Thyroid gland (tissue), 4 donors: ENCODE results near the gene PLCG1. TPM values are rescaled to one million over a fixed set of nuclear protein-coding genes. Genes with fewer than 3 reads are reported as not detected.
A peak's percentile ranks its signal among the peaks of the same experiment; 100 is the strongest.

Source experiments
- DNase-seq, 2 donors: peaks; one replicate each; pipeline ENCODE4 v3.0.0-alpha.2; 2019
- H3K27ac ChIP-seq, 3 donors: fragments of 200-600 bp; sonication (generic); 1 replicate in 2 of 3; 2 replicates in 1 of 3; pipeline ENCODE4 v1.5.1; 2016 to 2019; ENCODE audit warnings: mild to moderate bottlenecking in 1 of 3, moderate library complexity in 1 of 3
- H3K27me3 ChIP-seq: fragments of 200-600 bp; sonication (generic); one replicate; pipeline ENCODE4 v1.5.1; 2019
- H3K36me3 ChIP-seq, 2 donors: fragments of 200-600 bp; sonication (generic); one replicate each; pipeline ENCODE4 v1.5.1; 2016 to 2019
- H3K4me1 ChIP-seq, 2 donors: fragments of 200-600 bp; sonication (generic); one replicate each; pipeline ENCODE4 v1.5.1; 2017 to 2019
- H3K4me3 ChIP-seq, 3 donors: fragments of 200-600 bp; sonication (generic); replicated peaks in 1 of 3; 1 replicate in 2 of 3; 2 replicates in 1 of 3; pipeline ENCODE4 v1.5.1; 2016; ENCODE audit warnings: mild to moderate bottlenecking in 1 of 3
- H3K9me3 ChIP-seq: fragments of 200-600 bp; sonication (generic); one replicate; pipeline ENCODE4 v1.5.1; 2017
- CTCF ChIP-seq, 6 experiments: fragments of 200-600 bp in 3 of 6; fragments of 450-650 bp in 3 of 6; sonication (generic) in 3 of 6; IDR thresholded peaks; one replicate each; pipeline ENCODE4 v1.5.1; 2016 to 2019; ENCODE audit warnings: antibody characterized with exemption in 6 of 6, mild to moderate bottlenecking in 2 of 6, inconsistent platforms in 1 of 6, moderate library complexity in 1 of 6
- POLR2A ChIP-seq, 2 donors: fragments of 450-650 bp; IDR thresholded peaks; one replicate each; pipeline ENCODE4 v1.6.1; 2017; ENCODE audit warnings: antibody characterized with exemption in 2 of 2, mild to moderate bottlenecking in 2 of 2, moderate library complexity in 1 of 2
- WGBS, 2 donors: methylation state at CpG; one replicate each; pipeline ENCODE4 v1.1.5; 2017; 5-methylcytosine and 5-hydroxymethylcytosine counted together
- intact Hi-C: fragments of 100-400 bp; cut with DNase I; formaldehyde crosslinking; loops from one replicate; pipeline ENCODE4 v1.15.1; 2023
- total RNA-seq, 4 donors: library from RNA; depleted of rRNA; stranded (reverse); fragments of >200 nt; gene quantifications; one replicate each; pipeline ENCODE4 v1.2.3, GENCODE V29; 2016

PLCG1 gene
- total RNA-seq, 4 donors from 2014 or later: 146 to 252 (median 164) TPM

DNA sequence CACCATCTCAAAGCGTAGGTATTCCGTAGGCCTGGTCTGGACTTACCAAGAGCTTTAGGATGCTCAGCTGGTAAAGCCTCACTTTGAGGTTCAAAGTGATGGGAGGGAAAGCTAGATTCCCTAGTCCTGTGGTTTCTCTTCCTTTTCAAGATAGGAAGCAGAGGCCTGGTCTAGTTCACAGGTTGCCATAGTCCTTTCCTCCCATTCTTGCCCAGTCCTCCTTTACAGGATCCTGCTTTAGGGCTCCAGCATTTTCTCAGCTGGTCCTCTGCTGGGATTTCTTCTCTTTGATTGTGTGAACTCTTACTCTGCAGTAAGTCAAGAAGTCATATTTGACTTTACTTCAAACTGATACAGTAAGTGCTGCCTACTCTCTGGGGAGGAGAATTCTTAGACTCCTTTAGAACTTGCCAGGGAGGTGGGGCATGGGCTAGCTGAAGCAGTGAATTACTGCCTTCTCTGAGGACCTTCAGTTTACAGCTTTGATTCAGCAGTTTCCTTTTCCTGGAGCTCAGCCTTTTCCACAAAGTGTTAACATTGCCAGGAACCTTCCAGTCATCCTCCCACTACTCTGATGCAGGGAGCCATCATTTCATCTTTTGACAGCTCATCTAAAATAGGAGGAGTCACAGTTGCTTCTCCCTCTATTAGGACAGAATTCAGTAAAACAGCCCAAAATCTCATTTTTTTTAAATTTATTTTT is 42.8 kb upstream of the PLCG1 start:
- no peak for TF ChIP-seq CTCF (IDR thresholded peaks at IDR 0.05)
- no peak for TF ChIP-seq POLR2A (IDR thresholded peaks at IDR 0.05)
- H3K36me3 ChIP-seq: peaks cover 31 to 55% of the 10 kb centered on the region in 2 donors
- intact Hi-C loops: loop anchor here (5.0 kb wide), 1 partner anchor 127 kb away; no protein-coding TSS in a partner anchor
- WGBS, 2 donors: 95 to 100% methylated on average over 2 of the region's 2 CpGs
- no peak for DNase-seq
- H3K4me1 ChIP-seq: no peaks in the 10 kb centered on the region
- no peaks in the 10 kb centered on the region for H3K9me3 ChIP-seq
- H3K27me3 ChIP-seq: no peaks in the 10 kb centered on the region
- H3K27ac ChIP-seq: no peak overlapping the region
- no peak overlapping the region for H3K4me3 ChIP-seq

GRCh38 chr20:41095110-41095969 is 42.0 kb upstream of the PLCG1 start:
- Histone ChIP-seq H3K27ac (no peak overlapping the region), H3K27me3 (no peaks in the 10 kb centered on the region), H3K4me1 (no peaks in the 10 kb centered on the region), H3K36me3 (peaks cover 37 to 63% of the 10 kb centered on the region in 2 donors), H3K9me3 (no peaks in the 10 kb centered on the region), H3K4me3 (no peak overlapping the region)
- WGBS, 2 donors: 51 to 53% methylated on average over 7 of the region's 7 CpGs
- intact Hi-C loops: loop anchor here (5.0 kb wide), 1 partner anchor 128 kb away; no protein-coding TSS in a partner anchor
- TF ChIP-seq POLR2A (IDR thresholded peaks at IDR 0.05) (no peak), CTCF (IDR thresholded peaks at IDR 0.05) (peak; percentile 48 to 82 (median 76))
- peak; percentile 57 to 65 for DNase-seq

GRCh38 chr20:41098703-41099250 is 38.6 kb upstream of the PLCG1 start:
- Histone ChIP-seq H3K27me3 (no peaks in the 10 kb centered on the region), H3K4me3 (no peak overlapping the region), H3K9me3 (no peaks in the 10 kb centered on the region), H3K36me3 (peaks cover 45 to 62% of the 10 kb centered on the region in 2 donors), H3K27ac (no peak overlapping the region), H3K4me1 (no peaks in the 10 kb centered on the region)
- DNase-seq: no peak
- TF ChIP-seq POLR2A (IDR thresholded peaks at IDR 0.05): no peak
- TF ChIP-seq CTCF (IDR thresholded peaks at IDR 0.05): no peak
- intact Hi-C loops: loop anchor here (5.0 kb wide), 1 partner anchor 131 kb away; no protein-coding TSS in a partner anchor
- WGBS, 2 donors: 90 to 92% methylated on average over 4 of the region's 4 CpGs

- Histone ChIP-seq H3K4me1 (no peaks in the 10 kb centered on the region), H3K9me3 (no peaks in the 10 kb centered on the region), H3K27ac (no peak overlapping the region), H3K36me3 (peaks cover 55 to 63% of the 10 kb centered on the region in 2 donors), H3K27me3 (no peaks in the 10 kb centered on the region), H3K4me3 (no peak overlapping the region)
- intact Hi-C loops: no loop called here
- DNase-seq: no peak
- no peak for TF ChIP-seq CTCF (IDR thresholded peaks at IDR 0.05)
- no peak for TF ChIP-seq POLR2A (IDR thresholded peaks at IDR 0.05)
- WGBS, 2 donors: 93 to 94% methylated on average over 9 of the region's 9 CpGs
Observed at GRCh38 chr20:41100001-41100480, 37.3 kb upstream of the PLCG1 start.
